D341Med (cell line): Measurements from ENCODE around the gene CTU2.

Experiments used
- DNase-seq: peaks from one replicate; pipeline ENCODE4 v3.0.0; 2012; ENCODE audit warnings: low spot score

The CTU2 gene

DNA sequence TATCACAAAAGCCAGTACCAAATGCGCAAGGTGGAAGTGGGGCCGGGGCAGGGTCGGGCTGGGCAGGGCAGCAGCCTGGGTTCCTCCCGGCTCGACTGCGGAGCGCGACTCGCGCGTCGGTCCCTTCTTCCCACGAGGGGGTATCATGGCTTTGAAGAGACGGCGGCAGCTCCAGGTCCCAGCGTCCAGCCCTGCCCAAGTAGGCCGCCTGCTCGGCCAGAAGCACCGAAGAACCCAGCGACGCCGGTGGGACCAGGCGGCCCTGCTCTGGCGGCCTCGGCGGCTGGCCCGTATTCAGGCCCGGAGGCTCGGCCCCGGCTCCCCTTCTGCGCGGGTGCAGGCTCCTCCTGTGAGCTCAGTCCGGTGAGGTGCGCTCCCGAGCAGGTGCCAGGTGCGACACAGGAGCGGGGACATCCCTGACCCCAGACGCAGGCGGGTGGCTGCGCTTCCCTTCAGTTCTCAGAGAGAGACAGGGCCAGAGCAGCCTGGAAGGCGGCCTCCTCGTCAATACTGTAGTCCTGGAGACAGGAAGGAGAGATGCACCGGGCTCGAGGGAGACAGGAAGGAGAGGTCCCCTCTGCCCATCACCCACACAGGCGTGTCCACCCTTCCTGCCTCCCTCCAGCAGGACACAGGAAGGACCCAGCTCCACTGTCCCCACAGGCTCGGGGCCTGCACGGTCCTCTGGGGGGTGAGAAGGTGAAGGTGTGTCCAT, 9.0 kb upstream of the CTU2 start:
- DNase-seq, result no peak

DNA sequence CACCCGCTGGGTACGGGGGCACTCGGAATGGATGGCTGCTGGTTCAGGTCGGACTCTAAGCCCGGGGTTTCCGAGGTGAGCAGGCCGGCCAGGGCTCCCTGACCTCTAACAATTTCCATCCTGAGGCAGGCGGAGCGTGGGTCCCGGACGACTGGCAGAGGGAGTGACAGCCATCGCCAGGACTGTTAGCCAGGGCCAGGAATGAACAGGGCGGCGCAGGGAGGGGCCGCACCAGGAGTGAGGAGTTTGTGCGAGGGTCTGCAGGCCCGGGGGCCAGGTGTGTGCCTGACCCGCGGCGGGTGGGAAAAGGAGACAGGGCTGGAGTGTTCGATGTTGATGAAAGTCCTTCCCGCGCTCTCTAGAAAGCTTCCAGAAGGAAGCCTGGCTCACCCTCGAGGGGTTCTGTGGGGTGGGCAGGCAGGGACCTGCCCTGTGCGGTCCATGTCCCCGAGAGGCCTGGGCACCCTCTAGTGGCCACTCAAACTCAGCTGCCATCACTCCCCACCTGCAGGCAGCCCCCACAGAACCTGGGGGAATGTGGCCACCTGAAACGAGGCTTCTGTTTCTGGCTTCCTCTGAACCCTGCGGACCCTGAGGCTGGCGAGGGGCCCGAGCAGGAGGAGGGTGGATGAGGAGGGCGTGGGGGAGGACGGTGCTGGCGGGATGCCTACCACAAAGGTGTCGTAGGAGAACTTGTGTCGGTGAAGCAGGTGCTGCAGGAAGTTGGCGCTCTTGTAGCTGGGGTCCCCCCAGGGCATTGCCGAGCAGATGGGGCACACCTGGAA, 8.3 kb upstream of the CTU2 start:
- DNase-seq, result no peak

DNA sequence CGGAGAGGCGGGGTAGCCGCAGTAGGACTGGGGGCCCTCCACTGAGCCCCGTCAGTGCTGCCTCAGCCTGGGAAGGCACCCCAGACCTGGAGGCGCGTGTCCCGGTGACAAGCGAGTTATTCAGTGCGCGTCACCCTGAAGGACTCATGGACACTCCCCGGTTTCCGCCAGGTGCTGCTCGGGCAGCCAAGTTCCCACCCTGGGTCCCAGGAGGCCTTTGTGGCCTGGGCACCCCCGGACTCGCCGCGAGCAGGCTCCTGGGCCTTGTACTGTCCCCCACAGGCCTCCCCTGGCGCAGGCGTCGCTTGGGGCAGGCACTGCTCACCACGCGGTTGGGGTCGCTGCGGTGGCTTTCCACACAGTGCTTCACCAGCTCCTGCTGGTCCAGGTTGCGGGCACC, 7.7 kb upstream of the CTU2 start:
- no peak for DNase-seq

DNA sequence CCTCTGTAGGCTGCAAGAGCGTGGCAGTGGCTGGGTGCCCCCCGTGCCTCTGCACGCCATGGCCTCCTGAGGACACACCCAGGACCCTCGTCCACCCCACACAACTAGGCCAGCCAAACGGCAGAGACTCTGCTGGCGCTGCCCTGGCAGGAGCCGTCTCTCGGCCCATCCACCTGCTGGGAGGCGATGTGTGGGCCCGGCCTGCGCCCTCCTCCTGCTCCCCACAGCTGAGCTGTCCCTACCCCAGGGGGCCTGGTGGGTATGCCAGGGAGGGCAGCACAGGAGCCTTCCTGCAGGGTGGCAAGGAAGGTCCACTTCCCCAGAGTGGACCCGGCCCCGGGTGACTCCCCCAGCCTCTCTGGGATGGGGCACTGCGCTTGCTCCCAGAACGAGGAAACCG, 7.1 kb upstream of the CTU2 start:
- DNase-seq, result no peak

DNA sequence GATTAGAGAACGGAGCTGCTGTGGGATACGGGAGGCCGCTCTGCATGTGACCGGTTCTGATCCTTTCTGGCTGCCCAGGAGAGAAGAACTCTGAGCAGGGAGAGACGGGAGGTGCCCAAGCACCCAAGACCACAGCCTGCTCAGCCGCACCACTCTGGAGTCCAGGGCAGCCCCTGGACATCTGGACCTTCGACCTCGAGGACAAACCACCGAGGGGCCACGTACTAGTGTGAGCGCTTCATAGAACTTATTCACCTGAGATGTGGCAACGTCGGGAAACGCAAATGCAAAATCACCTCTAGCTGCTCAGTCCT, 6.0 kb upstream of the CTU2 start:
- no peak for DNase-seq

DNA sequence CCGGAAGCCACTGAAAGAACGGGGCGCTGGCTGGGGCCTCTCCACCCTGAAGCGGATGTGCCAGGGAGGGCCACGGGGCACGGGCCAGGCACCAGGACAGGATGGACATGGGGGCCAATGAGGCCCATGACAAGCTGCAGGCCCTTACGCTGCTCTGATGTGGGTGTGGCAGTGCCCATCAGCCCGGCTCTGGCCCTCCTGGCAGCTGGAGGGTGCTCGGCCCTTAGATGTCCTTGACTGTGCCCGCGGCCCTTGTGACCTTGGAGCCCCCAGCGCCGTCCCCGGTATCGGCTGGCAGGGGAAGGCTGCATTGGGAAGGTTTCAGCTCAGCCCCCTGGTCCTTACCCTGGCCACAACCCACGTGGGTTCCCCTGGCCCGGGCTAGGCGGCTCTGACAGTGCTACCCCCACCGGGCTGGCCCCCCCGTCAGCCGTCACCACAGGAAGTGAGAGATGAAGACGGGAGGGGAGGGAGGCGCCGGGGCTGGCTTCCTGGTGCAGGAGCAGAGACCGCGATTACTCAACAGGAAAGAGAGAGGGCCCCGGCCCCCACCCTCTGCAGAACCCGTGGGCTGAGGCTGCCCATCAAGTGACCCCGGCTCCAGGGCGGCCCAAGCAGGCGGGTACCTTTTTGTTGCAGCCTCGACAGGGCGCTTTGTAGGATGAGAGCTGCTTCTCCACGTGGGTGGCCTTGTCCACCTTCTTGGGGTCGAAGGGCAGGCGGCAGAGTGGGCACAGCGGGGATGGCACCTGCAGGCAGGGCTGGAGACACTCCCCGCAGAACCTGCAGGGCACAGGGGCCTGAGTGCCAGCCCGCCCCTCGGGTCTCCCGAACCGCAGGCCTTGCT, 5.4 kb upstream of the CTU2 start:
- DNase-seq, result no peak

DNA sequence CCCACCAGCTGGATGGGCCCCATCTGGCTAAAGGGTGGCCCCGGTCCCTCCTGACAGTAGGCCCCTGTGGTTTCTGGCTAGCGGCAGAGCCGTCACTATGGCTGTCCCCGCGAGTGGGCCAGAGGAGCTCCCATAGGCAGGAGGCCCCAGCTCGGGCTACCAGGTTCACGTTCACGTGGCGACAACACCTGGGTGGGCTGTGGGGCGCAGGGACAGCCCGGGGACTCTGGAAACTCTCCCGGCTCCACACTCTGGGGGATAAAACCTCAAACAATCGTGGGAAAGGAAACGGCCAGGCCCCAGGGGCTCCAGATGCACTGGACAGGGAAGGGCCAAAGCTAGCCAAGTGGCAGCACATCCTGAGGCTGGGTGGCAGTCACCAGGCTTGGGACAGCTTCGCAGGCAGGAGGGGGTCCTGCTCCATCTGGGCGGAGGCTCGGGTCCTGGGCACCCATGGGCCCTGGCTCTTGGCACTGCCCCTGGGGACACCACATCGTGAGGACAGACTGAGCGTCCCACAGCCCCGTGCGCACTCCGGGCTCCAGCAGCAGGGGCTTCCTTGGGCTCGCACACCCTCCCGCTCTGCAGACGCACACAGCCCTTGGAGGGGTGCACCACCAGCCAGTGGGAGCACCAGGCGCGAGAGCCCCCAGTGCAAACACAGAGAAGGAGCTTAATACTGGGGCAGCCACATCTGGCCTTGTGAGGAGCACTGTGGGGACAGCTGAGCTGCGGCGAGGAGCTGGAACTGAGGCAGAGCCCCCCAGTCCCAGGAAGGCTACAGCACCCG, 4.5 kb upstream of the CTU2 start:
- no peak for DNase-seq

DNA sequence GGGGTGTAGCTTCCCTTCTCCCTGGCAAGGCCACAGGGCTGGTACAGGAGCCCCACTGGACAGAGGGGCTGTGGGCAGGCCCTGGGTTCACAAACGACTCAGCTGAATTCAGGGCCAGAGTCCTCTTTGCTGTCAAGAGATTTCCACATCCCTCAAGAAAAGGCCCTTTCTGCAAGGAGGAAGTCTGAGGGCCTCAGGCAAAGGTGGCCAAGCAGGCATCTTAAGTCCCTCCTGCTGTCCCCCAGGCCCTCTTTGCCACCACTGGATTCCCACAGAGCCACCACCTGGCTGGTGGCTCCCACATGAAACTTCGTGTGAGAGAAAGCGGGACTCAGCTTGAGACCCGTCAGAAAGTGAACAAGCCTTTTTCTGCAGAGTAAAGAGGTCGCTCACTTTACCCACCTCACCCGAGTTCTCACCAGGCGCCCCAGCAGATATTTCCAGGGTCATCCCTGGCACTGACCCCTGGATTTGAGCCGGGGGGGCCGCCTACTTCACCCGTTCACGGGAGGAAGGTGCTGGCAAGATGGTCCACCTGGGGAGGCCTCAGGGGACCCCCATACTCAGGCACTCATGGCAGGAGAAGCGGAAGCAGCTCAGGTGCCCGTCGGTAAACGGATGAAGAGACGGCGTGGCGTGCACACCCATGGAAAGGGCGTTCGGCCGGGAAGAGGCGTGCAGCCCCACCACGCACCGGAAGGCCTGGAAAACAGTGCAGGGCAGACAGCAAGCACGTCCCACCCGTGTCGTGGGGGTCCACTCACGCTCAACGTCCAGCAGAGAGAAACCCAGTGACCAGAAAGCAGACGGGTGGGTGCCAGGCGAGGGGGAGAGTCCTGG, 3.7 kb upstream of the CTU2 start:
- no peak for DNase-seq

DNA sequence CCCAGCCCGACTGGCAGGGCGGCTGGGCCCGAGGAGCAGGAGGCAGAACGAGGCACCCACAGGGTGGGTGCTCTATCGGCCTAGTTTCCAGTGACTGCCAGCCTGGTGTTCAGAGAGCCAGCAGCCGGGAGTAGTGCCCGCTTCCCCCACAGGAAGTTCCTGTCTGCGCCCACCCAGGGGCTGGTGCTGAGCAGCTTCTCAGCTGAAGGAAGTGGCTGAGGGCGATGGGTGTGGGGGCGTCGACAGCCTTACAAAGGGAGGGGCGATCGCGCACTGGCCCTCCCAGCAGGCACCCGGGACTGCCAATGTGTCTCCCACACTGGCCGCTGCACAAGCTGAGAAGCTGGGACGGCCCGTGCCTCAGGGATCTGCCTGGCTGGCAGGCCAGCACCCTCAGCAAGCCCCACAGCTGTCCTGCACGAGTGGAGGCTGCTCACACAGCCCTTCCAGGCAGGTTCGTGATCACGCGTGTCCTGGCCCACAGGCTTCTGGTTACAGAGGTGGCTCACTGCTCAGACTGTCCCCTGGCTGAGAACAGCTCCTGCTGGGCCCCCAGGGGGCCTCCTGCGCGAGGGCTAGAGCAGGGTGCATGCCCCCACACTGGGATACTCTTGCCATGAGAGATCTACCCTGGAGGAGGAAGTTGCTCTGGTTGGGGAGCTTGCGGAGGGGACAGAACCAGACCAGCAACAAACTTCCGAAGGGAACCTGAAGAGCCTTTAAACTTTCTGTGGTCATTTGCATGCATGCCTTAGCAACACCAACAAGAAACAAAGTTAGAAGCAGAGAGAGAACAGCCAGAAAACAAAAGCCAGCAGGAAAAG, 2.6 kb upstream of the CTU2 start:
- DNase-seq, result no peak

DNA sequence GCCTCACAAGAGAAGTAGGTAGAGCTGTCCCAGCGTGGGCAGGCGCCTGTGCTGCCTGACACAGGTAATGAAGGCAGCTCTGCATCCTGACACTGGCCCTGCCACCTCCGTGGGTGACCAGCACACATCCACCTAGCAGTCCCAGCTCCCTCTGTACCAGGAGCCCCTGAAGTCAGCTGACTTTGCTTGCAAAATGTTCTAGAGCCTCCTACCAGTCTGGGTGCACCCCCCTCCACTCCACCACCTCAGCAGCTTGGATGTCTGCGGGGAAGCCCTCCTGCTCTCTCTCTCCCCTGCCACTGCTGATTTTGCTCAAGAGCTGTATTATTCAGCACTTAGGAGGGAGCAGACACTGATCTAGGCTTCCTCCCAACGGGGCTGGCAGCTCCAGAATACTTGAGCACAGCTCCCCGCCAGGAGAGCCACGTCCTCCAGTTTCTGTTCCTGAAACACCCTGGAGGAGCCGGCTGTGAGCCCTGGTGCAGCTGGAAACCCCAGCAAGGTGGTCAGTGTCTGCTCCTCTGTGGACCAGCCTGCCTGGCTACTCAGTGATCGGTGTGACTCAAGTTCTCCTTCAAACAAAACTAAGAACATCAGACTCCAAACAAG, 1.1 kb upstream of the CTU2 start:
- DNase-seq, result no peak

DNA sequence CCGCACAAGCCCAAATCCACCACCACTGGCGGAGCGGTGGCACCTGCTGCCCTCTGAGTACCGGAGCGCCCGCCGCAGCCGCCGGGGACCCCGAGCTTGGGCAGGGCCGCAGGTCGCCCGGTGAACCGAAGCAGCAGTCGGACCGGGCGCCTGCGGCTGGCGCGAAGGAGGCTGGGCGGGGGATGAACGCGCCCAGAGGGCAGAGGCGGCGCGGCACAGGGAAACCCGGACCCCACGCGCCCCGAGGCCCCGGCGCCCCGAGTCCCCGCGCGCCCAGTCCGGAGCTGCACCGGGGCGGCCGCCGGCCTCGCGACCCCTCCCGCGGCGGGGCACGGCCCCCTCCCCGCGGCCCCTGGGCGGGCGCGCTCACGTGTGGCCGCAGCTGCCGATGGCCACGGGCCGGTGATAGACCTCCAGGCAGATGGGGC, 488 bp upstream of the CTU2 start:
- peak; percentile 75 for DNase-seq

DNA sequence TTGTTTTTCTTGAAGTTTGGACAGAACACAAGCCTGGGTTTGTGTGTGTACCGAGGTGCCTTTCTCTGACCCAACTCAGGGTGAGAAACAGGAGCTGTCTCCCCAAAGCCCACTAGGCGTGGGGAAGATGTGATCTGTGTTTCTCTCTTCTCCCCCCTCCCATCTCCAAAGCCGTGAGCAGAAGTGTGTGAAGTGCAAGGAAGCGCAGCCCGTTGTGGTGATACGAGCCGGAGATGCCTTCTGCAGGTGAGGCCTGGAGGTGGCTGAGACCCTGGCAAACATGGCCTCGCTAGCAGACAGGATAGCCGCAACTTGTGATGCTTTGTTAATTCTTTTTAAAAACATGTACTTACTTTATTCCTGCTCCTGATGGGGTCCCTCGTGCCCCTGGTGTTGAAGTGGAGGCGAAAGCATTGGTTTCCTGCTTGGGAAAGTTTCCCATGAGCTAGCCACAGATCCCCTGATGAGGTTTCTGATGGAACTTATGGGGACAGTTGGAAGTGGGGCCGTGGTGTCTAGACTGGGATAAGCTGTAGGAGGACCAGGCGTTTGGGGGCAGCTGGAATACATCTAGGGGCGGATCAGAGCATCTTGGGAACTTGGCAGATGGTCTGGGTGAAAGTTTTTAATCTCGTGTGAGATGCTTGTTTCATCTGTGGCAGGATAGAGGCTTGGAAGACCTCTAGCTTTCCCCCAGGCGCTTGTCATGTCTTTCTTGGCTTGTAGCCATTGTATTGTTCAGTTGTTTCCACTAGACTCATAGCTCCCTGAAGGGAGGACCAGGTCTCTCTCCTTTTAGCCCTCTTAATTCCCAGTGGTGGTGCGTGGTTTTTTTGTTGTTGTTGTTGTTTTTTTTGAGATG, 893 bp downstream of the CTU2 start:
- no peak for DNase-seq

DNA sequence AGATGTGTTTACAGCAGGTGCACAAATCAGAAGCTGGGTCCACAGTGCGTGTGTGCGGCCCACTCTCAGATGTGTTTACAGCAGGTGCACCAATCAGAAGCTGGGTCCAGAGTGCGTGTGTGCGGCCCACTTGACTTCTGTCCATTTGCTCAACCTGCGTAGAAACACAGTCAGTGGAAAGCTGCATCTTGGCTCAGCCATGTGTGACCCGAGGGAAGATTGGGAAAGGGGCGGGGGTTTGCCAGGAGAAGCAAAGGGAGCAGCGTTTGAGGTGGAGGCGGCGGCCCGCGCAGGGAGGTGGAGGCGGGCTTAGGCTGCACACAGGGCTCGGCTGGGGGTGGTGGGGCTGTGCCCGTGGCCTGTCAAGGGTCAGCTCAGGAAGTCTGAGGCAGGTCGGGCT, 4.3 kb downstream of the CTU2 start:
- no peak for DNase-seq

DNA sequence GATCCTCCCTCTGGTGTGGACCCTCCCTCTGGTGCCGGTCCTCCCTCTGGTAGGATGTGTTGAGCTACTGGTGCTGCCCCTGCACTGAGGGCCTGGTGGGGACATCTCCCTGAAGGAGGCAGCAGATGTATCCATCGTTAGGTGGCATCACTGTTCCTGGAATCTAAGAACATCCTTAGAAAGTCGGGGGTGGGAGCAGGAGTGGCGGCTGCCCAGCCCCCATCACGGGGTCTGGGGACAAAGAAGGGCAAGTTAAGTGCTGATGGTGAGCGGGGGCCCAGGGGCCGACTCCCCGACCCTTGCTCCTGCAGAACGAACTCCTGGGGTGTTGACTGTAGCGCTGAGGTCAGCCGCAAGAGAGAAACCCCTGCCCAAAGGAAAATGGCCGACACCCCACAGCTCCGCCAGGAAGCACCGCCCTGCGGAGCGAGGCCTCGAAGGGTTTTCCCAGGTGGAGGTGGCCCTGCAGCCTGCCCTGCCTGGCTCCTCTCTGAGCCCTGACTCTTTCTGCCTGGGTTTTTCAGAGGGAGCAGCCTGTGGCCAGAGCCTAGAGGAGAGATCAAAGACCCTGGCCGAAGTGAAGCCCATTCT, 5.5 kb downstream of the CTU2 start:
- DNase-seq, result no peak

DNA sequence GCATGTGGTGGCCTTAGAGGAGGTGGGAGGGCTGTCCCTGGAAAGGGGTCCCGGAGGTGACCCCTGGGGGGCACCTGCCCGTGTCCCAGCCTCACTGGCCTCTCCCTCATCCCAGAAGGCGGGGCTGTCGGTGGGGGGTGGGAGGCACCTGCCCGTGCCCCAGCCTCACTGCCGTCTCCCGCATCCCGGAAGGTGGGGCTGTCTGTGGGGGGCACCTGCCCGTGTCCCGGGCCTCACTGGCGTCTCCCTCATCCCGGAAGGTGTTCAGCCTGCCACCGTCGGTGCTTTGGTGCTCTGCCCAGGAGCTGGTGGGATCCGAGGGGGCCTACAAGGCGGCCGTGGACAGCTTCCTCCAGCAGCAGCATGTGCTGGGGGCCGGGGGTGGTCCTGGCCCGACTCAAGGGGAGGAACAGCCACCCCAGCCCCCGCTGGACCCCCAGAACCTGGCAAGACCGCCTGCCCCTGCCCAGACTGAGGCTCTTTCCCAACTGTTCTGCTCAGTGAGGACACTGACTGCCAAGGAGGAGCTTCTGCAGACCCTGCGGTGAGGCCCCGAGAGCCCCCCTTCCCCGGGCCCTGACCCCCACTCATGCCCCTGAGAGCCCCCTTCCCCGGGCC, 6.2 kb downstream of the CTU2 start:
- no peak for DNase-seq

DNA sequence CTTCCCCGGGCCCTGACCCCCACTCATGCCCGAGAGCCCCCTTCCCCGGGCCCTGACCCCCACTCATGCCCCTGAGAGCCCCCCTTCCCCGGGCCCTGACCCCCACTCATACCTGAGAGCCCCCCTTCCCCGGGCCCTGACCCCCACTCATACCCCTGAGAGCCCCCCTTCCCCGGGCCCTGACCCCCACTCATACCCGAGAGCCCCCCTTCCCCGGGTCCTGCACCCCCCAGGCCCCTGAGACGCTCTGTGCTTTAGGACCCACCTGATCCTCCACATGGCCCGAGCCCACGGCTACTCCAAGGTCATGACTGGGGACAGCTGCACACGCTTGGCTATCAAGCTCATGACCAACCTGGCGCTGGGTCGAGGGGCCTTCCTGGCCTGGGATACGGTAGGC, 6.8 kb downstream of the CTU2 start:
- DNase-seq, result no peak

DNA sequence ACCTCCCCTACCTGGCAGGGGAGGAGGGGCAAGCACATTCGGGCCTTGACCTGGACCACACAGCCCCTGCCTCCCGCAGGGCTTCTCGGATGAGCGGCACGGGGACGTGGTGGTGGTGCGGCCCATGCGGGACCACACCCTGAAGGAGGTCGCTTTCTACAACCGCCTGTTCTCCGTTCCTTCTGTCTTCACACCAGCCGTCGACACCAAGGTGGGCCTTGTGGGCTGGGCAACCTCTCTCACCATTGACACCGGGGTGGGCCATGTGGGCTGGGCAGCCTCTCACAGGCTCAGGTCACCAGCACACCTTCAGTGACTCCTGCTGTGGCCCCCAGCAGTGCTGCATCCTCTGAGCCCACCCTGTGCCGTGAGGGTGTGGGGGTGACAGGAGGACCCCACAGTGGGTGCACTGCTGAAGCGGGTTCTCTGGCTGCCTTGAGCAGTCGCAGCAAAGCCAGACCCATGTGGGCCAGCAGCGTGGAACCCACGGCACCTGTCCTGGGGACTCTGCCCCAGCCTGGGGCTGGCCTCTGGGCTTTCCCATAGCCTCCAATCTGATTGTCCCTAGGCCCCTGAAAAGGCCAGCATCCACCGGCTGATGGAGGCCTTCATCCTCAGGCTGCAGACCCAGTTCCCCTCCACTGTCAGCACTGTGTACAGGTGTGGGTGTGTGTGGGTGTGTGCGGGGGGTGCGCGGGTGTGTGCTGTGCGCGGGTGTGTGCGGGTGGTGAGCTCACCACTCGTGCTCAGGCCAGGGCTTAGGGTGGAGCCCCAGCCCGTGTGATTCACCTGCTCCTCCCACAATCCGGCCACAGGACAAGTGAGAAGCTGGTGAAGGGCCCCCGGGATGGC, 7.5 kb downstream of the CTU2 start:
- DNase-seq, result no peak
